GM19397 (cell line): ENCODE measurements around the gene ANXA11.

ENCODE experiments used
- ATAC-seq: cut with Tn5 transposase; IDR thresholded peaks from one replicate; pipeline ENCODE4 v1.9.1; 2021; ENCODE audit warnings: mild to moderate bottlenecking, moderate library complexity; ENCODE audit not compliant: unreplicated experiment

The ANXA11 gene

GRCh38 chr10:80191589-80192270 is 13.6 kb downstream of the ANXA11 start:
- ATAC-seq: no peak

- no peak for ATAC-seq
Measured at GRCh38 chr10:80188713-80189112, 16.6 kb downstream of the ANXA11 start.

- ATAC-seq: peak; percentile 91
Measured at GRCh38 chr10:80187465-80188409, 17.6 kb downstream of the ANXA11 start.

GRCh38 chr10:80187060-80187459 is 18.3 kb downstream of the ANXA11 start:
- no peak for ATAC-seq

- ATAC-seq: no peak
Measured at GRCh38 chr10:80186364-80187012, 18.8 kb downstream of the ANXA11 start.

GRCh38 chr10:80185578-80186299 is 19.6 kb downstream of the ANXA11 start:
- no peak for ATAC-seq

- ATAC-seq: no peak
Measured at GRCh38 chr10:80184291-80184690, 21.0 kb downstream of the ANXA11 start.

GRCh38 chr10:80183436-80183835 is 21.9 kb downstream of the ANXA11 start:
- no peak for ATAC-seq

- ATAC-seq: no peak
Measured at GRCh38 chr10:80182986-80183385, 22.4 kb downstream of the ANXA11 start.

GRCh38 chr10:80177781-80178636 is 27.3 kb downstream of the ANXA11 start:
- no peak for ATAC-seq

GRCh38 chr10:80176526-80176925 is 28.8 kb downstream of the ANXA11 start:
- ATAC-seq: no peak

- no peak for ATAC-seq
Measured at GRCh38 chr10:80174641-80175395, 30.5 kb downstream of the ANXA11 start.

- no peak for ATAC-seq
Measured at GRCh38 chr10:80173466-80173865, 31.9 kb downstream of the ANXA11 start.

- no peak for ATAC-seq
Measured at GRCh38 chr10:80172896-80173295, 32.4 kb downstream of the ANXA11 start.

GRCh38 chr10:80171248-80171660 is 34.1 kb downstream of the ANXA11 start:
- no peak for ATAC-seq

- no peak for ATAC-seq
Measured at GRCh38 chr10:80170641-80171040, 34.7 kb downstream of the ANXA11 start.

GRCh38 chr10:80170026-80170425 is 35.3 kb downstream of the ANXA11 start:
- no peak for ATAC-seq

- no peak for ATAC-seq
Measured at GRCh38 chr10:80168679-80169380, 36.5 kb downstream of the ANXA11 start.

- no peak for ATAC-seq
Measured at GRCh38 chr10:80168162-80168511, 37.2 kb downstream of the ANXA11 start.
